ENCODE data around the gene CTBP2.

The CTBP2 gene

DNA sequence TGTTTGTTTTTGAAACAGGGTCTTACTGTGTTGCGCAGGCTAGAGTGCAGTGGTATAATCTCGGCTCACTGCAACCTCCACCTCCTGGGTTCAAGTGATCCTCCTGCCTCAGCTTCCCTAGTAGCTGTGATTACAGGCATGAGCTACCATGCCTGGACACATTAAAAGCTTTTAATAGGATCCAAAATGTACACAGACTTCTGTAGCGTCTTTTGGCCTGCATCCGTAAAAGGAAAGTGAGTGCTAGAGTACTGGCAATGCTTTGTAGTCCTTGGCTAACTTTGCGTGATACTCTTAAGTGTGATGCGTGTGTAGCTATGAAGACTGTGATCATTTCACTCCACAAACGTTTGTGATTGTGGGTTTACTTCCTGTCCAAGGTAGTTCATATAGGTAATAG lies 205.1 kb downstream of the CTBP2 start:
- no peak for DNase-seq

DNA sequence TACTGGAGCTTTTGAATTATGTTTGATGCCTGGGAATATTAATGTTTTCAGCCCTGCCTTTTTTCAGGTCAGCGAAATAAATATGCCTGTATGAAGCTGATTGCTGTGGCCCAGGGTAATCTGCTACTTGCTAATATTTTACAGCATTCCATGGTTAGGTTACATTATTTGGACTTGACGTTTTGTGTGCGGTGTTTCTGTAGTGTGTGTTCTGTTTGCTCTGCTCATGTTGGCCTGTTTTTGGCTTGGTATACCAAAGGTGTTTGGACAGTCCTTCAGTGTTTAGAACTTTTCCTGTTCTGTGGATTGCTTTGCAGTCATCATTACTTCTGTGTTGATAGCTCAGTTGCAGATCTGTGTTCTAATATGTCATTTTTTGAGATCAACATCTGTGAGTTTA lies 206.9 kb downstream of the CTBP2 start:
- DNase-seq = no peak

DNA sequence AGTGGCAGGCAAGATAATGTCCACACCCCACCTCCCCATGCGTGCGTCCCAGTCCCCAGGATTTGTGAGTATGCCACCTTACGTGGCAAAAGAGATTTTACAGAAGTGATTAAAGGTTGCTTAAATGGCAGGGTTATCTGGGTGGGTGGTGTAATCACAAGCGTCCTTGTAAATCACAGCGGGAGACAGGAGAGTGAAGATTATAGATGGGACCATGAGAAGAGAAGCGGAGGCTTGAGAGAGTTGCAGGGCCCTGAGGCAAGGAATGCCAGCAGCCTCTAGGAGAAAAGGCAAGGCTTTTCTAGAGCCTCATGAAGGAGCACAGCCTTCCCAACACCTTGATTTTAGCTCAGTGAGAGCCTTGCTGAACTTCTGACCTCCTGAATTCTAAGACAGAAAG lies 208.2 kb downstream of the CTBP2 start:
- no peak for DNase-seq

DNA sequence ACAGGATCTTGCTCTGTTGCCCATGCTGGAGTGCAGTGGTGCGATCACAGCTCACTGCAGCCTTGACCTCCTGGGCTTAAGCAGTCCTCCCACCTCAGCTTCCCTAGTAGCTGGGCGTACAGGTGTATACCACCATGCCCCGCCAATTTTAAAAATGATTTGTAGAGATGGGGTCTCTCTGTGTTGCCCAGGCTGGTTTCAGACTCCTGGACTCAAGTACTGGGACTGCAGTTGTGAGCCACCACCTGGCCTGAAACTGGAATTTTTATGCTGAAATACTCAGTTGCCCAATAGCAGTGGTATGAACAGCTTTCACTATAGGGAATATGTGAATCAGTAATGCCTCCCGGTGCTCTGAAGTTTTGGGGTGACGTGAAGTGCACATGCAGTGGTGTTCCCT lies 210.8 kb downstream of the CTBP2 start:
- no peak for DNase-seq

DNA sequence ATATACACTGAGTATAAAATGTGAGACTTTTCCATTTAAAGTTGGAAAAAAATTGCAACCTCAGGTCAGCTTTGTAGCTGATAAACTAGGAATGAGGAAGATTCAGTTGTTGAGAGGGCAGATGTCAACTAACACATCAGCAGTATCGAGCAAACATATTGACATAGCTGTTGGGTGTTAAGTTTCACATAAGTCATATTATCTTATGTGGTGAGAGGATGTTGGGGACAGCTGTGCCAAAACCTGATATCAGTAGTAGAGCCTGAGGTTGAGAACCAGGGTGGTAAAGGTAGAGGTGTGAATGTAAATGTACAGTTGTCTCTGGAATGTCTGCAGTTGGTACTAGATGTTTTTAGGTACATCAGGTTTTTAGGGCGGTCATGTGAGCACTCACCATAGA lies 213.4 kb downstream of the CTBP2 start:
- DNase-seq = peak in 1 of 2 experiments; percentile 49

DNA sequence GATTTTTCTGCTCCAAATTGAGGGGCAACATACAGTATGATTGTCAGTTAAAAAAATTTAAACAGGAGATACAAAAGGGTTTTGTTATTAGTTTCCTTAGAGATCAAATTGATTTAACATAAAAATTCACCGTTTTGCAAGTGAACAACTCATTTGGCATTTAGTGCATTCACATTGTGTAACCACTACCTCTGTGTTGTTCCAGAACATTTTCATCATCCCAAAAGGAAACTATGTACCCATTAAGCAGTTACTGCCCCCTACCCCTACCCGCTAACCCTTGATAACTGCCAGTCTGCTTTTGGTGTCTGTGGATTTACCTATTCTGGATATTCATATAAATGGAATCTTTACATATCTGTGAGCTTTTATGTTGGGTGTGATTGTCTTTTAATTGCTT lies 215.4 kb downstream of the CTBP2 start:
- no peak for DNase-seq

DNA sequence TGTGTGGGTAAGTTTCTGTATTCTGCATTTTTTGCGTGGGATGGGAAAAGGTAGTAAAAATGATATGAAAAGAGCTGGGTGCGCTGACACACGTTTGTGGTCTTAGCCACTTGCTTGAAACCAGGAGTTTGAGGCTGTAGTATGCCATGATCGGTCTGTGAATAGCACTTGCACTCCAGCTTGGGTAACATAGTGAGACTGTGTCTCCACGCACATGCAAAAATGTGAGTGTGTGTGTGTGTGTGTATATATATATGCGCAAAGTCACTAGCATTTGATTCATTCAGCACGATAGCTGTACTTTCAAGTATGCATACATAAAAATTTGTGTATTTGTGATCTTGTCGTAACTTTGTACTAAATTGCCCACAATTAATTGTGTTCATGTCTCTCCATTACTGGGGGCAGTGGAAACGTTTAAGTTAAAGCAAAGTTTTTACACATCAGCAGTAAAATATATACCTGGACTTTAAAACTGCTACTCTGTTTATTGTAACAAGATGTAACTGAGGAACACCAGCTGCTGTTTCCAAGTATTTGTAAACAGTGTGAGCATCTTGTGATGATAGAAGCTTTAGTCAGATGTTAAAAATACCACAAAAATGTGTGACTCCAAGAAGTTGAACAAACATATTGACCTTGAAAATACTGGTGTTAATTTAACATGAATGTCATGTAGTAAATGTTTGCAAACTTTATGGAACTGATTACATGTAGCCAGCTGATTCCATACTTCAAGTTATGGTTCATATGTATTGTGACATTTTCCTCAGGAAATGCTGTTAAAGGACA lies 216.9 kb downstream of the CTBP2 start:
- no peak for DNase-seq

DNA sequence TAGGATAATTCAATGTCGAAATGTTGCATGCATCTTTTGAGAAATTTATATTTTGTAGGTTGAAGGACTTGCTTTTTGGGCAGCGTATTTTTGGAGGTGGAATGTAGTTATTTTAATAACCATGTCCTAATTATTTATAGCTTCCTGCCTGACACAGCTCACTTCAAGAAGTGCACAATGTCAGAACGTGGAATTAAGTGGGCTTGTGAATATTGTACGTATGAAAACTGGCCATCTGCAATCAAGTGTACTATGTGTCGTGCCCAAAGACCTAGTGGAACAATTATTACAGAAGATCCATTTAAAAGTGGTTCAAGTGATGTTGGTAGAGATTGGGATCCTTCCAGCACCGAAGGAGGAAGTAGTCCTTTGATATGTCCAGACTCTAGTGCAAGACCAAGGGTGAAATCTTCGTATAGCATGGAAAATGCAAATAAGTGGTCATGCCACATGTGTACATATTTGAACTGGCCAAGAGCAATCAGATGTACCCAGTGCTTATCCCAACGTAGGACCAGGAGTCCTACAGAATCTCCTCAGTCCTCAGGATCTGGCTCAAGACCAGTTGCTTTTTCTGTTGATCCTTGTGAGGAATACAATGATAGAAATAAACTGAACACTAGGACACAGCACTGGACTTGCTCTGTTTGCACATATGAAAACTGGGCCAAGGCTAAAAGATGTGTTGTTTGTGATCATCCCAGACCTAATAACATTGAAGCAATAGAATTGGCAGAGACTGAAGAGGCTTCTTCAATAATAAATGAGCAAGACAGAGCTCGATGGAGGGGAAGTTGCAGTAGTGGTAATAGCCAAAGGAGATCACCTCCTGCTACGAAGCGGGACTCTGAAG lies 217.8 kb downstream of the CTBP2 start:
- DNase-seq = no peak

DNA sequence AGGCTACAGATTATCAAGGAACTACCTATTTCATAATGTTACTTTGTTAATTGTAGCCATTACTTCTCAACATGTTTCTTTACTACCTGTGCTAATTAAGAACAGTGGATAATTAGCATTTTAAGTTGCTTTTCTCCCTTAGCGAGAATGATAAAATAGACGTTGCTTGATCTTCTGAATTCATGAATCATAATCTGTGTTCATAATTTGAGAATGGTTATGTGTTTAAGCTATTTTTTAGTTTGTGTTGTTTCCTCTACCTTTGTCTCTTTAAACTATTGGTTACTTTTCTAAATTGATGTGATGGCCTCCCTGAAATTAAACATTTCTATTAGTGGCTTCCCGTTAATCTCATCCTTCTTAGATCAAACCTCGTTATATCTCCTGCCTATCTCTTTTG lies 218.5 kb downstream of the CTBP2 start, which contains the start of gene ZRANB1:
Gene ZRANB1 (plus strand): TSS at position 301 of the 400 bp plus-strand sequence. CDS start 371 bp downstream, outside the sequence.
- no peak for DNase-seq

DNA sequence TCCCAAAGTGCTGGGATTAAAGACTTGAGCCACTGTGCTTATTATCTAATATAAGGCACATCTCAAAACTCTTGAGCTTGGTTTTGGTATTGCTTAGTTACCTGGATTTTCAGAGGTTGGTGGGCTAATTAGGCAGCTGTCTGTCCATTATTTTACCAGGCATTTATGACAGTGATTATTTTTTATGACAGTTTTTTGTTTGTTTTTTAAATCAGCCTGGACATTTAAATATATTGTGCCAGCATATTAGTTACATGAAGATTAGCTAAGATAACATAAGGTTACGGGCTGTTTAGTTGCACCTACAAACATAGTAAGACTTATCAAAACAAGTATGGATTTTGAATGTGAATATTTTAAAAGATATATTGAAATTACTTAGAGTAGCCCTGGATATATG lies 221.1 kb downstream of the CTBP2 start:
- no peak for DNase-seq

DNA sequence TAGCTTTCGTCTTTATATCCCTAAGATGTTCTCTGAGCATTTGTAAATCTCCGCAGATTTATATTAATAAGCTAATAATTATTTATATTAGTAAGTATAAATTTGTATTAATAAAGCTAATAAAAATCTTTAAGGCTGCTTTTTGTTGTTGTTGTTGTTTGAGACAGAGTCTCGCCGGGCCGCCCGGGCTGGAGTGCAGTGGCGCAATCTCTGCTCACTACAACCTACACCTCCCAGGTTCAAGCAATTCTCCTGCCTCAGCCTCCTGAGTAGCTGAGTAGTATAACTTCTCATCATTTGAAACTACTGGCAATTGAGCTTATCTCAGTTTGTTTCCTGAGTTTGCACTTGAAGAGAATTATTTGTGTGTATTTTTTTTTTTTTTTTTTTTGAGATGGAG lies 223.6 kb downstream of the CTBP2 start:
- no peak for DNase-seq

DNA sequence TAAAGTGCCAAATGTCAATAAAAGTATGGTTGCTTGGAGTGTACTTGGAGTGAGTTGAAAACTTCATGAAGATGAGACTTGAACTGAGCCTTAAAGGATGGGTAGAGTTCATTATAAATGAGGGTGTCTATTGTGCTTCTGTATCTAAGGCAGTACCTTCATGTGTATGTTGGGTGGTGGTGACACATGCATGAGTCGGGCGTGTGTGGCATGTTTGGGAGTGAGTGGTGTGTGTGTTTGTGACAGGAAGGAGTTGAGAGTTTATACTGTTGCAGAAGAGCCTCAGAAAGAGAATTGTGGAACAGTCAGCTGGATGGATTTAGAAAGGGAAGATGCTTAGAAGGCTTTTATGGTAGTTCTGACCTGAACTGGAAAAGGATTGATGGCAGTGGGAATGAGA lies 224.4 kb downstream of the CTBP2 start:
- no peak for DNase-seq
